A673 (cell line): Measurements from ENCODE around the gene AMACR.

Source experiments
- EZH2 ChIP-seq: fragments of 200-600 bp; sonication (generic); IDR thresholded peaks from 2 replicates; pipeline ENCODE4 v1.6.1; 2017; ENCODE audit warnings: borderline replicate concordance, low read depth, mild to moderate bottlenecking, mixed read lengths, antibody characterized with exemption, low read length; ENCODE audit not compliant: poor library complexity, severe bottlenecking
- TF ChIP-seq, protein P1 (sequence below): fragments of 300-800, 200-600 bp; sonication (generic); conservative IDR thresholded peaks from 2 replicates; pipeline ENCODE4 v1.5.1; 2017; ENCODE audit warnings: low read depth, mild to moderate bottlenecking, antibody characterized with exemption, low read length, moderate library complexity, mixed read lengths

DNA sequence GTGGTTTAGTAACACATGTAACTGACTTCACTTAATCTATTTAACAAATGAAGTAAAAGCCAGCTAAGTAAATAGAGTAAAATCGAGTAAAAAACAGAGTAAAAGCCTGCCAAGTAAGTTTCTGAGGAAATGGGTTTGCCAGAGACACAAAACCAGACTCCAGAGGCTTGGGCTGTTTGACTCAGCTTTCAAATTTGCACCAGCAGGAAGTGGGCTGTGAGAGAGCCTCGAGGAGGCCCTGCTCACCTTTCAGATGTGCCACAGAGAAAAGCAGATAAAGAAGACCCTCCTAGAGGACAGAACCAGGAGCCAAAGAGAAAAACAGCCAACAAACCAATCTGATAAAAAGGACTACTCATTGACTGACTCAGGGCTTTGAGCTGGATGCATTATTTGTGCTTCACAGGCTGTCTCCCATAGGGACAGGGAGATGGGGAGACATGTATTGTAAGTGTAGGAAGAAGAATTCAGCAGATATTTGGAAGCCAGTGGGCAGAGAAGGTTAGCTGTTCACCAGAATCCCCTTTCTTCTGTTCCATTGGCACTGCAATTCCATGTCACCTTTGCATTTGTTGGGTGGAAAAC lies 14.4 kb upstream of the AMACR start:
- TF ChIP-seq, protein P1, sequence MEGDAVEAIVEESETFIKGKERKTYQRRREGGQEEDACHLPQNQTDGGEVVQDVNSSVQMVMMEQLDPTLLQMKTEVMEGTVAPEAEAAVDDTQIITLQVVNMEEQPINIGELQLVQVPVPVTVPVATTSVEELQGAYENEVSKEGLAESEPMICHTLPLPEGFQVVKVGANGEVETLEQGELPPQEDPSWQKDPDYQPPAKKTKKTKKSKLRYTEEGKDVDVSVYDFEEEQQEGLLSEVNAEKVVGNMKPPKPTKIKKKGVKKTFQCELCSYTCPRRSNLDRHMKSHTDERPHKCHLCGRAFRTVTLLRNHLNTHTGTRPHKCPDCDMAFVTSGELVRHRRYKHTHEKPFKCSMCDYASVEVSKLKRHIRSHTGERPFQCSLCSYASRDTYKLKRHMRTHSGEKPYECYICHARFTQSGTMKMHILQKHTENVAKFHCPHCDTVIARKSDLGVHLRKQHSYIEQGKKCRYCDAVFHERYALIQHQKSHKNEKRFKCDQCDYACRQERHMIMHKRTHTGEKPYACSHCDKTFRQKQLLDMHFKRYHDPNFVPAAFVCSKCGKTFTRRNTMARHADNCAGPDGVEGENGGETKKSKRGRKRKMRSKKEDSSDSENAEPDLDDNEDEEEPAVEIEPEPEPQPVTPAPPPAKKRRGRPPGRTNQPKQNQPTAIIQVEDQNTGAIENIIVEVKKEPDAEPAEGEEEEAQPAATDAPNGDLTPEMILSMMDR = no peak
- TF ChIP-seq EZH2 = no peak
